Head of caudate nucleus (tissue), 42 donors: ENCODE measurements around the gene CSAG2.
"Not testable (repeated sequence)": the region's sequence is repeated elsewhere in the genome, so short reads cannot be mapped to it uniquely, and the experiment has no call there.

Experiments used
- DNase-seq, 42 donors: peaks; one replicate each; pipeline versions ENCODE4 v3.0.0 to v3.0.0-alpha.2; 2020 to 2021; ENCODE audit warnings: mixed read lengths in 7 of 42
- intact Hi-C: fragments of 100-400 bp; cut with DNase I; formaldehyde crosslinking; loops from one replicate; pipeline ENCODE4 v1.15.0; 2022

CSAG2 gene, protein sequence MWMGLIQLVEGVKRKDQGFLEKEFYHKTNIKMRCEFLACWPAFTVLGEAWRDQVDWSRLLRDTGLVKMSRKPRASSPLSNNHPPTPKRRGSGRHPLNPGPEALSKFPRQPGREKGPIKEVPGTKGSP

DNA sequence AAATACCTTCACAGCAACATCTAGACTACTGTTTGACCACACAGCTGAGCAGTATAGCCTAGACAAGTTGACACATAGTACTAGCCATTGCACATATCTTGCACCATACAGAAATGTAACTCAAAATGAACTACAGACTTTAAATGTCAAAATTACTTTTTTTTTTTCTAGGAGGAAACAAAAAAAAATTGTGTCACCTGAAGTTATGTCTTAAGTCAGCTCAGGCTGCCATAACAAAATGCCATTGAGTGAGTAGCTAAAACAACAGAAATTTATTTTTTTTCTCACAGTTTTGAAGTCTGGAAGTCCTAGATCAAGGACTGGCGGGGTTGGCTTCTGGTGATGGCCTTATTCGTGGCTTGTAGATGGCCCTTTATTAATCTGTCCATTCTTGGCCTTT is at the start of gene CSAG2:
Gene CSAG2, minus strand, starts transcription at position 101 of the 400 bp plus-strand sequence. CDS start 161 bp downstream, outside the sequence.
- DNase-seq, intact Hi-C loops: not testable (repeated sequence)

DNA sequence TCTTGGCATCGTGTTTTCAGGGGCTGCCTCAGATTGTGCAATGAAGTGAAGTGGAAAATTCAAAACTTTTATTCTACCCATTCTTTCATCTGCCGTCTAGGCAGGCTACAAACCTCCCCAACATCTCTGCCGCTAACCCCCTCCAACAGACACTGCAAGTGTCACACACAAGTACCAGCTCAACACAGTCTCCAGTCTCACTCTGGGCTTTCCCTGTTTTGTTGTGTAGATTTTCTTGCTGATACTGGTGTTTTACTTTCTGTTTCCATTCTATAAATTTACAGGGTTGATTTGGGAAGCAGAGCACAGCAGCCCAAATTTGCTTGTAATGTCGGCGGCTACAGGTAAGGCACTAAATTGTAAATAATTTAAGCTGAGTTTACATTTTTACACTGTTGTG is 45.8 kb upstream of the CSAG2 start:
- DNase-seq, intact Hi-C loops: not testable (repeated sequence)

DNA sequence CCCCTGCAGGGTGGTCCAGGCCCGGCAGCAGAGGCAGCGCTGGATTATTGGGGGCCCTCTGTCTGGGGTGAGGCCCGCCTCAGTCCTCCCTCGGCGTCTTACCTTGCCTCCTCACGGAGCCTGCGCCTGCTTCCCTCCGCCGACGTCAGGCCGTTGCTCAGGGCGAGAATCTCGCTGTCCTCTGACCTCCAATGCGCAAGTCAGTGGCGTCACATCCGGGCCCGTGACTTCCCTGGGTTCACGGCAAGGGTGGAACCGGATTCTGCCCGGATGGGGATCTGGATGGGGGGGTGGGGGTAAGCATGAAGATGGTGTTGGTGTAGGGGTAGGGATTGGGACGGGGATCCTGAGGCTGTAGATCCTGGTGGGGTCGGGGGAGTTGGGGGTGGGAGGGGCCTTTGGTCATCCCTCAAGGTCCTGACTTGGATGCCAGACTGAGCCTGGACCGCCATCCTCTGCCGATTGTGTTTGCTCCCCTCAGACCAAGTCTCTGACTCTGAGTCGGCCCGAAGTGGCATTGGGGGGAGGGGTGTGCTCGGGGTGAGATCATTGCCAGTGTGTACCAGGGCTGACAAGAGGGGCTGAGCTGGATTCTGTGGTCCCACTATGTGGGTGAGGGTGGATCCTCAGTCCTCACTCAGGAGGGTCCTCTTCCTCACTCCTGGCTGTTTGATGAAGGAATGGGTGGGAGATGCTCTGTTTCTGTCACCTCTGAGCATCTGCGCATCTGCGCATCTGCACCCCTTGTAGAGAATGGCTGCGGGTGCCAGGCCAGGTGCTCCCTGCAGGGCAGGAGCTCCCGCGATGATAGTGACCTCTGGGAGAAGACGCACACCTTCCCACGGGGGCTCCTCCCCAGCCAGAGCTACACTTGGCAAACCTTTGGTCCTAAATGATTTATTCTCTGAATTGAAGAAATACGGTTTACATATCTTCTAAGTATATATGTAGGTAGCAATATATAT is 44.9 kb upstream of the CSAG2 start, which contains the start of gene MAGEA2:
Gene MAGEA2, minus strand, starts transcription at position 157 of the 965 bp plus-strand sequence. CDS start 2,479 bp downstream, outside the sequence.
- intact Hi-C loops, DNase-seq: not testable (repeated sequence)

DNA sequence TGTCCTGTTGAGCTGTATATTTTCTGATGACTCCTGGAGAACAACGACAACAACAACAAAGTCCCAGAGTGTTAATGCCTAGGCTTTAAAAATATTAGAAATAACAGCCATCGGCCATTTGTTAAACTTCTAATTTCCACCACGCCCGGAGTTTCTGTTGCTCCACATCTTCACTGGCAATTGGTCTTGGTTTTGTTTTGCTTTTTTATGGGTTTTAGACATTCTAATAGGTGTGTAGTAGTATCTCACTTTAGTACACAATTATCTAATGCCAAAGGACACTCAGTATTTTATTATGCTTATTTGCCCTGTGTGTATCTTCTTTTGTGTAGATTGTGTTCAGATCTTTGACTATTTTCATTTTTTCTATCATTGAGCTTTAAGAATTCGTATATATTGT is 29.5 kb upstream of the CSAG2 start:
- intact Hi-C loops: no loop called here
- DNase-seq: no peak

GRCh38 chrX:152736528-152736927 is 27.5 kb upstream of the CSAG2 start:
- peak in 1 of 42 donors; percentile 8 for DNase-seq
- intact Hi-C loops: not testable (repeated sequence)

- intact Hi-C loops: no loop called here
Measured at GRCh38 chrX:152735860-152736511, 26.9 kb upstream of the CSAG2 start.

DNA sequence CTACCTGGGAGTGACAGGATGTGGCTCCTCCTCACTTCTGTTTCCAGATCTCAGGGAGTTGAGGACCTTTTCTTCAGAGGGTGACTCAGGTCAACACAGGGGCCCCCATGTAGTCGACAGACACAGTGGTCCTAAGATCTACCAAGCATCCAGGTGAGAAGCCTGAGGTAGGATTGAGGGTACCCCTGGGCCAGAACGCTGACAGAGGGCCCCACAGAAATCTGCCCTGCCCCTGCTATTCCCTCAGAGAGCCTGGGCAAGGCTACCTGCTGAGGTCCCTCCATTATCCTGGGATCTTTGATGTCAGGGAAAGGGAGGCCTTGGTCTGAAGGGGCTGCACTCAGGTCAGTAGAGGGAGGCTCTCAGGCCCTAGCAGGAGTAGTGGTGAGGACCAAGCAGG is 26.0 kb upstream of the CSAG2 start:
- peak in 1 of 42 donors; percentile 6 for DNase-seq
- intact Hi-C loops: no loop called here

More at GRCh38 chrX:152735860-152736511, 26.9 kb upstream of the CSAG2 start:
- DNase-seq: peak in 2 of 42 donors; percentile 7 to 14

- intact Hi-C loops, DNase-seq: not testable (repeated sequence)
Measured at GRCh38 chrX:152734143-152734858, 25.2 kb upstream of the CSAG2 start.

DNA sequence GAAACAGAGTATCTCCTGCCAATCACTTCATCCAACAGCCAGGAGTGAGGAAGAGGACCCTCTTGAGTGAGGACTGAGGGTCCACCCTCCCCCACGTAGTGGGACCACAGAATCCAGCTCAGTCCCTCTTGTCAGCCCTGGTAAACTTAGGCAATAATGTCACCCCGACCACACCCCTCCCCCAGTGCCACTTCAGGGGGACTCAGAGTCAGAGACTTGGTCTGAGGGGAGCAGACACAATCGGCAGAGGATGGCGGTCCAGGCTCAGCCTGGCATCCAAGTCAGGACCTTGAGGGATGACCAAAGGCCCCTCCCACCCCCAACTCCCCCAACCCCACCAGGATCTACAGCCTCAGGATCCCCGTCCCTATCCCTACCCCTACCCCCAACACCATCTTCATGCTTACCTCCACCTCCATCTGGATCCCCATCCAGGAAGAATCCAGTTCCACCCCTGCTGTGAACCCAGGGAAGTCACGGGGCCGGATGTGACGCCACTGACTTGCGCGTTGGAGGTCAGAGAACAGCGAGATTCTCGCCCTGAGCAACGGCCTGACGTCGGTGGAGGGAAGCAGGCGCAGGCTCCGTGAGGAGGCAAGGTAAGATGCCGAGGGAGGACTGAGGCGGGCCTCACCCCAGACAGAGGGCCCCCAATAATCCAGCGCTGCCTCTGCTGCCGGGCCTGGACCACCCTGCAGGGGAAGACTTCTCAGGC is 24.3 kb upstream of the CSAG2 start, which contains the start of the genes CSAG1 and MAGEA12:
Gene CSAG1, minus strand, starts transcription at position 461 of the 715 bp plus-strand sequence. CDS start 1,261 bp downstream, outside the sequence.
Gene MAGEA12, plus strand, starts transcription at position 497 of the 715 bp plus-strand sequence. CDS start 2,405 bp downstream, outside the sequence.
- peak in 1 of 42 donors; percentile 27 for DNase-seq

GRCh38 chrX:152725409-152725808 is 16.3 kb upstream of the CSAG2 start:
- no peak for DNase-seq
- intact Hi-C loops: no loop called here

More for the DNA sequence above, 24.3 kb upstream of the CSAG2 start, which contains the start of the genes CSAG1 and MAGEA12:
- intact Hi-C loops: no loop called here

- DNase-seq, intact Hi-C loops: not testable (repeated sequence)
Measured at GRCh38 chrX:152713815-152714787, 5.0 kb upstream of the CSAG2 start, which contains the start of gene MAGEA2B. Gene MAGEA2B (plus strand): TSS chrX:152714628. CDS start chrX:152717107, 2,479 bp downstream.

DNA sequence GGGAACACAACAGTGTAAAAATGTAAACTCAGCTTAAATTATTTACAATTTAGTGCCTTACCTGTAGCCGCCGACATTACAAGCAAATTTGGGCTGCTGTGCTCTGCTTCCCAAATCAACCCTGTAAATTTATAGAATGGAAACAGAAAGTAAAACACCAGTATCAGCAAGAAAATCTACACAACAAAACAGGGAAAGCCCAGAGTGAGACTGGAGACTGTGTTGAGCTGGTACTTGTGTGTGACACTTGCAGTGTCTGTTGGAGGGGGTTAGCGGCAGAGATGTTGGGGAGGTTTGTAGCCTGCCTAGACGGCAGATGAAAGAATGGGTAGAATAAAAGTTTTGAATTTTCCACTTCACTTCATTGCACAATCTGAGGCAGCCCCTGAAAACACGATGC is 4.1 kb upstream of the CSAG2 start:
- DNase-seq, intact Hi-C loops: not testable (repeated sequence)

DNA sequence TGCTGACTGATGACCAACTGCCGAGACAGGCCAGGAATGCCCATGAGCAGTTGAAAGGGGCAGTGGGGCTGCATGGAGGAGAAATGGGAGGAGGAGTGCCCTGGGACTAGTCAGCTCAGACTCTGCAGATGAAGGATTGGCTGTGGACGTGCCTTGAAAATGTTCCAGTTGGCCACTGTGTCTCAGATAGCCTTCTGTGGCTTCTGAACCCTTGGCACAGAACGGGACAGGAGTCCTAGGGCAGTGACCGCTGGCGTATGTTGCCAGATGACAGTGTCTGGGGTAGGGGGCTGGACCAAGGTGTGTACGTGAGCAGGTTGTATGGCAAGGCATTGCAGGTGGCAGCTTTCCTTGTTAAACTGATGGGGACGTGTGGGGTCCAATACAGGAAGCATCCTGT is 2.6 kb downstream of the CSAG2 start:
- DNase-seq, intact Hi-C loops: not testable (repeated sequence)

- peak in 2 of 42 donors; percentile 6 to 22 for DNase-seq
- intact Hi-C loops: not testable (repeated sequence)
Measured at GRCh38 chrX:152700390-152700789, 8.7 kb downstream of the CSAG2 start.

- DNase-seq, intact Hi-C loops: not testable (repeated sequence)
Measured at GRCh38 chrX:152697952-152698931, 10.8 kb downstream of the CSAG2 start, which contains the start of gene MAGEA3. Gene MAGEA3 (plus strand): TSS chrX:152698794. CDS start chrX:152700833, 2,039 bp downstream.
